ENCODE data around the gene TULP4.

The TULP4 gene

DNA sequence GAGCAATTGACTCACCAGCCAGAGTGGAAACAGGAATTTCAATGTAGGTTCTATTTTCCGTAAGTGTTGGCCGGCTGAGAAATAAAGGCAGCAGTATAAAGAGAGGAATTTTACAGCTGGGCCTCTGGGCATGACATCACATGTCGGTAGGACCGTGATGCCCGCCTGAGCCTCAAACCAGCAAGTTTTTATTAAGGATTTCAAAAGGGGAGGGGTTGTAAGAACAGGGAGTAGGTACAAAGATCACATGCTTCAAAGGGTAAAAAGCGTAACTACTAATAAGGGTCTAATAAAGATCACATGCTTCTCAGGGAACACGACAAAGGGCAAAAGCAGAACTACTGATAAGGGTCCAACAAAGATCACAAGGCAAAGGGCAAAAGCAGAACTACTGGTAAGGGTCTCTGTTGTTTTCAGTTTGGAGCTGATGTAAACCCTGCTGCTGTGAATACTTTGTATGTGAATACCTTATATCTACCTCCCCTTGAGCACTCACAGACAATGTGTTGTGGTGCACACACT, 9.0 kb upstream of the TULP4 start:
- TF ChIP-seq, protein P1, sequence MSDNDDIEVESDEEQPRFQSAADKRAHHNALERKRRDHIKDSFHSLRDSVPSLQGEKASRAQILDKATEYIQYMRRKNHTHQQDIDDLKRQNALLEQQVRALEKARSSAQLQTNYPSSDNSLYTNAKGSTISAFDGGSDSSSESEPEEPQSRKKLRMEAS (IDR thresholded peaks at IDR 0.05) = no peak
- TF ChIP-seq NFIC (IDR thresholded peaks at IDR 0.05) (no peak), EGR1 (IDR thresholded peaks at IDR 0.05) (no peak)

DNA sequence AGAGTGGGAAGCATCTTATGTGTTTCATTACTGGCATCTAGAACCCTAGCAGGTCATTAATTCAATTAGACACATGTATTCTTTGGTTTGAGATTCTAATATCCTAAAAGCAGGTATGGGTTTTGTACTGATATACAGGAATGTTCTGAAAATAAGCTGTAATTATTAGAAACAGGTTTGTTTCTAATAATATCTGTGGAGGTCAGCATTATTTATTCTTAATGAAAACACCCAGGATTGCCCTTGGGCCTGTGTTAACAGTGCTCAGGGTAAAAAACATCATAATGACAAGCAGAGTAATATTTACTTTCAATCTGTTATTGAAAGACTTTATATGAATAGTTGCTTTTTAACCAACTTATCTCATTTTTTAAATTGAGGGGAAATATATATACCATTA, 8.0 kb upstream of the TULP4 start:
- TF ChIP-seq TEAD4 (IDR thresholded peaks at IDR 0.05) (no peak), CREB1 (IDR thresholded peaks at IDR 0.05; ENCODE audit: low read depth) (no peak), EP300 (IDR thresholded peaks at IDR 0.05; ENCODE audit: borderline replicate concordance) (no peak), ZBTB7A (IDR thresholded peaks at IDR 0.05; ENCODE audit: low read depth) (no peak), EGR1 (IDR thresholded peaks at IDR 0.05) (no peak), TAF1 (IDR thresholded peaks at IDR 0.05; ENCODE audit: low read depth) (no peak), RAD21 (IDR thresholded peaks at IDR 0.05; ENCODE audit: low read depth) (no peak), CEBPB (IDR thresholded peaks at IDR 0.05) (no peak), TCF12 (IDR thresholded peaks at IDR 0.05; ENCODE audit: low read depth) (no peak), FOXM1 (IDR thresholded peaks at IDR 0.05; ENCODE audit: borderline replicate concordance, low read depth) (no peak), NFIC (IDR thresholded peaks at IDR 0.05) (no peak), YY1 (IDR thresholded peaks at IDR 0.05; ENCODE audit: low read depth) (no peak)
- TF ChIP-seq, protein P2, sequence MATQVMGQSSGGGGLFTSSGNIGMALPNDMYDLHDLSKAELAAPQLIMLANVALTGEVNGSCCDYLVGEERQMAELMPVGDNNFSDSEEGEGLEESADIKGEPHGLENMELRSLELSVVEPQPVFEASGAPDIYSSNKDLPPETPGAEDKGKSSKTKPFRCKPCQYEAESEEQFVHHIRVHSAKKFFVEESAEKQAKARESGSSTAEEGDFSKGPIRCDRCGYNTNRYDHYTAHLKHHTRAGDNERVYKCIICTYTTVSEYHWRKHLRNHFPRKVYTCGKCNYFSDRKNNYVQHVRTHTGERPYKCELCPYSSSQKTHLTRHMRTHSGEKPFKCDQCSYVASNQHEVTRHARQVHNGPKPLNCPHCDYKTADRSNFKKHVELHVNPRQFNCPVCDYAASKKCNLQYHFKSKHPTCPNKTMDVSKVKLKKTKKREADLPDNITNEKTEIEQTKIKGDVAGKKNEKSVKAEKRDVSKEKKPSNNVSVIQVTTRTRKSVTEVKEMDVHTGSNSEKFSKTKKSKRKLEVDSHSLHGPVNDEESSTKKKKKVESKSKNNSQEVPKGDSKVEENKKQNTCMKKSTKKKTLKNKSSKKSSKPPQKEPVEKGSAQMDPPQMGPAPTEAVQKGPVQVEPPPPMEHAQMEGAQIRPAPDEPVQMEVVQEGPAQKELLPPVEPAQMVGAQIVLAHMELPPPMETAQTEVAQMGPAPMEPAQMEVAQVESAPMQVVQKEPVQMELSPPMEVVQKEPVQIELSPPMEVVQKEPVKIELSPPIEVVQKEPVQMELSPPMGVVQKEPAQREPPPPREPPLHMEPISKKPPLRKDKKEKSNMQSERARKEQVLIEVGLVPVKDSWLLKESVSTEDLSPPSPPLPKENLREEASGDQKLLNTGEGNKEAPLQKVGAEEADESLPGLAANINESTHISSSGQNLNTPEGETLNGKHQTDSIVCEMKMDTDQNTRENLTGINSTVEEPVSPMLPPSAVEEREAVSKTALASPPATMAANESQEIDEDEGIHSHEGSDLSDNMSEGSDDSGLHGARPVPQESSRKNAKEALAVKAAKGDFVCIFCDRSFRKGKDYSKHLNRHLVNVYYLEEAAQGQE (IDR thresholded peaks at IDR 0.05; ENCODE audit: low read depth) = no peak
- TF ChIP-seq, protein P3, sequence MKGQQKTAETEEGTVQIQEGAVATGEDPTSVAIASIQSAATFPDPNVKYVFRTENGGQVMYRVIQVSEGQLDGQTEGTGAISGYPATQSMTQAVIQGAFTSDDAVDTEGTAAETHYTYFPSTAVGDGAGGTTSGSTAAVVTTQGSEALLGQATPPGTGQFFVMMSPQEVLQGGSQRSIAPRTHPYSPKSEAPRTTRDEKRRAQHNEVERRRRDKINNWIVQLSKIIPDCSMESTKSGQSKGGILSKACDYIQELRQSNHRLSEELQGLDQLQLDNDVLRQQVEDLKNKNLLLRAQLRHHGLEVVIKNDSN (IDR thresholded peaks at IDR 0.05) = no peak
- TF ChIP-seq, protein P1 (IDR thresholded peaks at IDR 0.05) = no peak

DNA sequence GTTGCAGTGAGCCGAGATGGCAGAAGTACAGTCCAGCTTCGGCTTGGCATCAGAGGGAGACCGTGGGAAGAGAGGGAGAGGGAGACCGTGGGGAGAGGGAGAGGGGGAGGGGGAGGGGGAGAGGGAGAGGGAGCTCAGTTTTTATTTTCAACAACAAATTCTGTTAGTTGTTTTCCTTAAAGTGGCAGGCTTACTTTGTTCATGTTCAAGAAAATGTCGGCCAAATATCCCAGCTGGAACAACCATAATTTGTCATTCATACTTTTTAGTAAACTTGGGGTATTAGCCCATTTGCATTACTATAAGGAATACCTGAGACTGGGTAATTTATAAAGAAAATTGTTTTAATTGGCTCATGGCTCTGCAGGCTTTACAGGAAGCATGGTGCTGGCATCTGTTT, 2.5 kb upstream of the TULP4 start:
- TF ChIP-seq, protein P2 (IDR thresholded peaks at IDR 0.05; ENCODE audit: low read depth) = no peak

DNA sequence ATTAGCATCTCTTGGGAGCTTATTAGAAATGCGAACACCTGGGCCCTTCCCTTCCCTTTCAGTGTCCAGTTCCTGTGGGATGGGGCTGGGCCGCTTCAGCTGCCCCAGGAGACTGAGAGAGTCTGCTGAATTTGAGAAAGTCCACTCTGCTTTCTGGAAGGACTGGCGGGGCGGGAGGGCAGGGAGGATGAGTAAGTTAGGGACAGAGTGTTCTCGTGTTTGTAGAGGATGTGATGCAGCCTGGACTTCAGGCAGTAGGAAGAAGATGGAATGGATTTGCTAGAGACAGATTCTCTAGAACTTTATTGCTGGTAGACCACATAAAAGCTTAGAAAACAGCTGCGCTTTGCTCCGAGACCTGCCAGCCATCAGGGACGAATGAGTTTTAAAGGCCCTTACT, 1.1 kb upstream of the TULP4 start:
- no peak for TF ChIP-seq TCF12 (IDR thresholded peaks at IDR 0.05; ENCODE audit: low read depth)
- no peak for TF ChIP-seq TEAD4 (IDR thresholded peaks at IDR 0.05)
- TF ChIP-seq NFIC (IDR thresholded peaks at IDR 0.05) = no peak
- no peak for TF ChIP-seq RAD21 (IDR thresholded peaks at IDR 0.05; ENCODE audit: low read depth)
- TF ChIP-seq EGR1 (IDR thresholded peaks at IDR 0.05) = no peak
- TF ChIP-seq, protein P3 (IDR thresholded peaks at IDR 0.05) = no peak
- no peak for TF ChIP-seq FOXM1 (IDR thresholded peaks at IDR 0.05; ENCODE audit: borderline replicate concordance, low read depth)
- TF ChIP-seq, protein P1 (IDR thresholded peaks at IDR 0.05) = no peak
- TF ChIP-seq, protein P2 (IDR thresholded peaks at IDR 0.05; ENCODE audit: low read depth) = no peak
- no peak for TF ChIP-seq CEBPB (IDR thresholded peaks at IDR 0.05)
- no peak for TF ChIP-seq CREB1 (IDR thresholded peaks at IDR 0.05; ENCODE audit: low read depth)

DNA sequence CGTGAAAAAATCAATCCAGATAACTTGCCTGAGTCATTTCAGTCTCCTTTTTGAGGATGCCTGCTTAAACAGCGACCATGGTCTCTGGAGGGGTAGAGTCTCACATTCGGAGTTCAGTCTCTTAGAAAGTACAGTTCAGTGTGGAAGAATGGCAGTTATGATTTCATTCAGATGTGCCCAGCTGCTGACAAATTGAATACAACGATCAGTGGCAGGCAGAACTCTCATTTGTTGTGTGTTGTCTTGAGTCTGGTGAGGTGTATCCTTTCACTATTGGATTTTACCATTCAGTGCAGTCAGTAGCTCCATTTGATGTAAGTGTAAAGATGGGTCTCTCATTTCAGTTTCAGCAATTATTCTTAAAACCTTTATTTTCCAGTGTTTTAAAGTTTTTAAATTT, 639 bp upstream of the TULP4 start:
- TF ChIP-seq, protein P3 (IDR thresholded peaks at IDR 0.05) = no peak
- TF ChIP-seq TCF12 (IDR thresholded peaks at IDR 0.05; ENCODE audit: low read depth) = no peak
- TF ChIP-seq EP300 (IDR thresholded peaks at IDR 0.05; ENCODE audit: borderline replicate concordance) = no peak
- TF ChIP-seq, protein P1 (IDR thresholded peaks at IDR 0.05) = no peak
